Dendritic cell treated with granulocyte-macrophage colony-stimulating factor and Interleukin-4, amounts not matched to agents 40 ng/mL and 50 ng/mL, for 4 days (primary cell): ENCODE measurements around the gene KIRREL3.
"Not testable (repeated sequence)": the region's sequence is repeated elsewhere in the genome, so short reads cannot be mapped to it uniquely, and the experiment has no call there.

Source experiments
- H3K27ac Mint-ChIP-seq: one replicate; pipeline ENCODE4 v1.8.0; 2022; ENCODE audit warnings: mild to moderate bottlenecking, mixed read lengths
- H3K27me3 Mint-ChIP-seq: one replicate; pipeline ENCODE4 v1.8.0; 2022; ENCODE audit warnings: mild to moderate bottlenecking, mixed read lengths
- H3K36me3 Mint-ChIP-seq: one replicate; pipeline ENCODE4 v1.8.0; 2022; ENCODE audit warnings: low read depth, mixed read lengths
- H3K4me1 Mint-ChIP-seq: one replicate; pipeline ENCODE4 v1.8.0; 2022; ENCODE audit warnings: low read depth, mixed read lengths
- H3K4me3 Mint-ChIP-seq: one replicate; pipeline ENCODE4 v1.8.0; 2022; ENCODE audit warnings: mild to moderate bottlenecking, moderate library complexity, mixed read lengths
- H3K9me3 Mint-ChIP-seq: one replicate; pipeline ENCODE4 v1.8.0; 2022; ENCODE audit warnings: mixed read lengths
- intact Hi-C: fragments of 100-400 bp; cut with micrococcal nuclease; formaldehyde crosslinking; loops from one replicate; pipeline ENCODE4 v1.15.0; 2022

The KIRREL3 gene

GRCh38 chr11:126403658-126404057 is 596.9 kb downstream of the KIRREL3 start:
- H3K9me3 Mint-ChIP-seq = no peaks in the 10 kb centered on the region
- H3K27me3 Mint-ChIP-seq = no peaks in the 10 kb centered on the region
- intact Hi-C loops = no loop called here
- H3K27ac Mint-ChIP-seq = no peak overlapping the region
- no peak overlapping the region for H3K4me3 Mint-ChIP-seq
- peaks cover 37% of the 10 kb centered on the region for H3K36me3 Mint-ChIP-seq
- H3K4me1 Mint-ChIP-seq = peaks cover 34% of the 10 kb centered on the region

- H3K4me1 Mint-ChIP-seq = peaks cover 34% of the 10 kb centered on the region
- H3K36me3 Mint-ChIP-seq = peaks cover 32% of the 10 kb centered on the region
- no peaks in the 10 kb centered on the region for H3K9me3 Mint-ChIP-seq
- intact Hi-C loops = no loop called here
- no peak overlapping the region for H3K4me3 Mint-ChIP-seq
- H3K27ac Mint-ChIP-seq = no peak overlapping the region
- H3K27me3 Mint-ChIP-seq = no peaks in the 10 kb centered on the region
These were observed 597.5 kb downstream of the KIRREL3 start for GRCh38 chr11:126403022-126403581.

- H3K9me3 Mint-ChIP-seq = no peaks in the 10 kb centered on the region
- intact Hi-C loops = no loop called here
- H3K36me3 Mint-ChIP-seq = peaks cover 17% of the 10 kb centered on the region
- H3K4me1 Mint-ChIP-seq = peaks cover 28% of the 10 kb centered on the region
- H3K27me3 Mint-ChIP-seq = no peaks in the 10 kb centered on the region
- no peak overlapping the region for H3K27ac Mint-ChIP-seq
- no peak overlapping the region for H3K4me3 Mint-ChIP-seq
These were observed 600.1 kb downstream of the KIRREL3 start for GRCh38 chr11:126400479-126400878.

GRCh38 chr11:126400019-126400418 is 600.6 kb downstream of the KIRREL3 start:
- intact Hi-C loops = no loop called here
- H3K36me3 Mint-ChIP-seq = peaks cover 17% of the 10 kb centered on the region
- H3K4me1 Mint-ChIP-seq = peaks cover 23% of the 10 kb centered on the region
- no peaks in the 10 kb centered on the region for H3K27me3 Mint-ChIP-seq
- H3K27ac Mint-ChIP-seq = no peak overlapping the region
- H3K4me3 Mint-ChIP-seq = no peak overlapping the region
- no peaks in the 10 kb centered on the region for H3K9me3 Mint-ChIP-seq

- no peaks in the 10 kb centered on the region for H3K9me3 Mint-ChIP-seq
- no peak overlapping the region for H3K4me3 Mint-ChIP-seq
- intact Hi-C loops = no loop called here
- peaks cover 17% of the 10 kb centered on the region for H3K36me3 Mint-ChIP-seq
- H3K4me1 Mint-ChIP-seq = peaks cover 17% of the 10 kb centered on the region
- H3K27me3 Mint-ChIP-seq = no peaks in the 10 kb centered on the region
- no peak overlapping the region for H3K27ac Mint-ChIP-seq
These were observed 601.8 kb downstream of the KIRREL3 start for GRCh38 chr11:126398721-126399120.

GRCh38 chr11:126398296-126398695 is 602.3 kb downstream of the KIRREL3 start:
- Mint-ChIP-seq H3K4me3 (no peak overlapping the region), H3K4me1 (peaks cover 18% of the 10 kb centered on the region), H3K36me3 (peaks cover 17% of the 10 kb centered on the region), H3K27me3 (no peaks in the 10 kb centered on the region), H3K27ac (no peak overlapping the region), H3K9me3 (no peaks in the 10 kb centered on the region)
- intact Hi-C loops = no loop called here

GRCh38 chr11:126396965-126397364 is 603.6 kb downstream of the KIRREL3 start:
- H3K27ac Mint-ChIP-seq = no peak overlapping the region
- H3K9me3 Mint-ChIP-seq = no peaks in the 10 kb centered on the region
- intact Hi-C loops = no loop called here
- no peak overlapping the region for H3K4me3 Mint-ChIP-seq
- H3K4me1 Mint-ChIP-seq = peaks cover 32% of the 10 kb centered on the region
- peaks cover 15% of the 10 kb centered on the region for H3K36me3 Mint-ChIP-seq
- H3K27me3 Mint-ChIP-seq = no peaks in the 10 kb centered on the region

GRCh38 chr11:126396266-126396665 is 604.3 kb downstream of the KIRREL3 start:
- H3K9me3 Mint-ChIP-seq, H3K4me3 Mint-ChIP-seq, H3K27ac Mint-ChIP-seq, intact Hi-C loops, H3K27me3 Mint-ChIP-seq, H3K36me3 Mint-ChIP-seq: not testable (repeated sequence)
- peaks cover 33% of the 10 kb centered on the region for H3K4me1 Mint-ChIP-seq

- H3K27ac Mint-ChIP-seq, H3K4me3 Mint-ChIP-seq, intact Hi-C loops, H3K36me3 Mint-ChIP-seq, H3K9me3 Mint-ChIP-seq, H3K27me3 Mint-ChIP-seq: not testable (repeated sequence)
- H3K4me1 Mint-ChIP-seq = peaks cover 34% of the 10 kb centered on the region
These were observed 604.8 kb downstream of the KIRREL3 start for GRCh38 chr11:126395784-126396183.

GRCh38 chr11:126394634-126395072 is 605.9 kb downstream of the KIRREL3 start:
- intact Hi-C loops = loop anchor here (5.0 kb wide), 1 partner anchor 37 kb away; the partner anchor contains the start of gene ST3GAL4
- H3K27ac Mint-ChIP-seq, H3K4me3 Mint-ChIP-seq, H3K36me3 Mint-ChIP-seq, H3K27me3 Mint-ChIP-seq, H3K9me3 Mint-ChIP-seq: not testable (repeated sequence)
- peaks cover 31% of the 10 kb centered on the region for H3K4me1 Mint-ChIP-seq

- intact Hi-C loops = loop anchor here (5.0 kb wide), 1 partner anchor 37 kb away; the partner anchor contains the start of gene ST3GAL4
- Mint-ChIP-seq H3K4me3 (no peak overlapping the region), H3K27me3 (no peaks in the 10 kb centered on the region), H3K4me1 (peaks cover 31% of the 10 kb centered on the region), H3K27ac (peak overlapping the region; percentile 20), H3K36me3 (peaks cover 10% of the 10 kb centered on the region), H3K9me3 (no peaks in the 10 kb centered on the region)
These were observed 606.5 kb downstream of the KIRREL3 start for GRCh38 chr11:126394036-126394435.

GRCh38 chr11:126393143-126393542 is 607.4 kb downstream of the KIRREL3 start:
- H3K9me3 Mint-ChIP-seq = no peaks in the 10 kb centered on the region
- peaks cover 9% of the 10 kb centered on the region for H3K36me3 Mint-ChIP-seq
- no peak overlapping the region for H3K27ac Mint-ChIP-seq
- H3K4me1 Mint-ChIP-seq = peaks cover 31% of the 10 kb centered on the region
- intact Hi-C loops = loop anchor here (2.0 to 5.0 kb wide), 2 partner anchors 36 to 82 kb away; partner anchors contain the start of gene ST3GAL4
- no peaks in the 10 kb centered on the region for H3K27me3 Mint-ChIP-seq
- H3K4me3 Mint-ChIP-seq = no peak overlapping the region

- peaks cover 36% of the 10 kb centered on the region for H3K4me1 Mint-ChIP-seq
- H3K27me3 Mint-ChIP-seq = no peaks in the 10 kb centered on the region
- intact Hi-C loops = loop anchor here (2.0 to 5.0 kb wide), 2 partner anchors 35 to 82 kb away; partner anchors contain the start of gene ST3GAL4
- no peak overlapping the region for H3K27ac Mint-ChIP-seq
- peaks cover 4% of the 10 kb centered on the region for H3K36me3 Mint-ChIP-seq
- H3K4me3 Mint-ChIP-seq = no peak overlapping the region
- no peaks in the 10 kb centered on the region for H3K9me3 Mint-ChIP-seq
These were observed 607.9 kb downstream of the KIRREL3 start for GRCh38 chr11:126392633-126393013.

- Mint-ChIP-seq H3K4me3 (no peak overlapping the region), H3K27ac (peak overlapping the region; percentile 71), H3K27me3 (no peaks in the 10 kb centered on the region), H3K9me3 (no peaks in the 10 kb centered on the region), H3K4me1 (peaks cover 41% of the 10 kb centered on the region), H3K36me3 (no peaks in the 10 kb centered on the region)
- intact Hi-C loops = loop anchor here (2.0 to 5.0 kb wide), 2 partner anchors 35 to 81 kb away; partner anchors contain the start of gene ST3GAL4
These were observed 608.5 kb downstream of the KIRREL3 start for GRCh38 chr11:126391970-126392632.
